ENCODE results near the gene PARN. TPM values are rescaled to one million over a fixed set of nuclear protein-coding genes. Genes with fewer than 3 reads are reported as not detected.
A peak's percentile ranks its signal among the peaks of the same experiment; 100 is the strongest.

Gene PARN
- total RNA-seq, 1 experiment from 2014 or later: 37.7 TPM

DNA sequence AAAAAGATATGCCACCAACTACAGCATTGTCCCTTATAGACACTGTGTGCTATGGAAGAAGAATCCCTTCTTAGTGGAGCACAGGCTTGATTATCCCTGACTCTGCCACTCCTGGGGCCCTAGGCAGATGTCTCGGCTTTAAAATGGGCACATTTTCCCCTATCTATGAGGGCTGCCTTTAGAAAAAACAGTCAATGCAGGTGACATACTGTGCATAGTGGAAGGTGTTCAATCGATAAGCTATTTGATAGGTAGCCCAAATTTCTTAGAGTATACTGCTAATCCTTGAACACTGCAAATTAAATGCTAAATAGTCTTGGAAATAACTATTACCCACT lies 64.4 kb downstream of the PARN start (continued):
- TF ChIP-seq NFE2L1 (CRISPR knock-in tag; IDR thresholded peaks at IDR 0.05): no peak
- no peak for TF ChIP-seq FOXP1 (CRISPR knock-in tag; IDR thresholded peaks at IDR 0.05; ENCODE audit: borderline replicate concordance)
- TF ChIP-seq SMAD3 (CRISPR knock-in tag; IDR thresholded peaks at IDR 0.05; ENCODE audit: borderline replicate concordance): no peak

DNA sequence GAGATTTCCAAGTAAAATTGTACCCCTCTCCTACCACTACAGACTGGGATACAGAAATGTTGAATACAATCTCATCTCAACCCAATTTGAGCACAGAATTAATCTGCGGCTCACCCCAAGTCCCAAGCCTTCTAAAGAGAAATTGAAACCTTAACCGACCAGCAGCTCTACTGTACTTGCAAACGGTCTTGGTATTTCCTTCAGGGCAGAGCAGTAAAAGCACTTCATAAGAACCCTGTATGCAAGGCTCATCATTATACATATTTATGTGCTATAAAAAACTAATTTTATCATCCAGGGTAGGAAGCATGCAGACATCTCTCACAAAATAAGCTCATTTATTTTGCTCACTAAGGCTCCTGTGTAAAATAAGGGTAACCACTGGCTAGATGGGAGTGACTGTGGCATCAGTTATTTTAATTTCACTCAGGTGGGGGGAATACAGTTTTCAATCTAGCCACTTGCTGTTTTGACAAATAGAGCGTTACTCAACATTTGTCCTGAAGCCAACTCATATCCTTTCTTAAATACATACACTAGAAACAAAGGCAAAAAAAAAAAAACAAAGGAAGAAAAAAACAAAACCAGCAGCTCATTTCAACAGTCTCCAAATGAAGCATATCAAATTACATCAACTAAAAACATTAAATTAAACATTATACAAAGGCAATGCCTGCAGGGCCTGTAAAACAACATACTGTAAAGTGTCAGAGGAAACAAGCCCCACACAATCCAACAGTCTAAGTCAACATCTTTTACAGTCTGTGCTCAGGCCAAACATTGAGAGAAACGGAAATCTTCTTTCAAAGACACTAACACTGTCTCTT lies 65.0 kb downstream of the PARN start:
- POLR2A ChIA-PET: no interaction called here
- Mint-ChIP-seq H3K27ac (peak overlapping the region; percentile 82), H3K4me3 (no peak overlapping the region), H3K4me1 (peaks cover 16% of the 10 kb centered on the region), H3K36me3 (no peaks in the 10 kb centered on the region; the same call in 1 of the 2 replicates), H3K27me3 (ENCODE audit: low read depth) (no peaks in the 10 kb centered on the region), H3K9me3 (no peaks in the 10 kb centered on the region)
- CTCF ChIA-PET: interaction anchor here (1.5 to 2.1 kb wide), 3 partner anchors 35 to 255 kb away, joined by 4 to 6 read pairs (median 6); no protein-coding TSS in a partner anchor
- ATAC-seq: no peak
- TF ChIP-seq, protein P1, sequence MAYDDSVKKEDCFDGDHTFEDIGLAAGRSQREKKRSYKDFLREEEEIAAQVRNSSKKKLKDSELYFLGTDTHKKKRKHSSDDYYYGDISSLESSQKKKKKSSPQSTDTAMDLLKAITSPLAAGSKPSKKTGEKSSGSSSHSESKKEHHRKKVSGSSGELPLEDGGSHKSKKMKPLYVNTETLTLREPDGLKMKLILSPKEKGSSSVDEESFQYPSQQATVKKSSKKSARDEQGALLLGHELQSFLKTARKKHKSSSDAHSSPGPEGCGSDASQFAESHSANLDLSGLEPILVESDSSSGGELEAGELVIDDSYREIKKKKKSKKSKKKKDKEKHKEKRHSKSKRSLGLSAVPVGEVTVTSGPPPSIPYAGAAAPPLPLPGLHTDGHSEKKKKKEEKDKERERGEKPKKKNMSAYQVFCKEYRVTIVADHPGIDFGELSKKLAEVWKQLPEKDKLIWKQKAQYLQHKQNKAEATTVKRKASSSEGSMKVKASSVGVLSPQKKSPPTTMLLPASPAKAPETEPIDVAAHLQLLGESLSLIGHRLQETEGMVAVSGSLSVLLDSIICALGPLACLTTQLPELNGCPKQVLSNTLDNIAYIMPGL (CRISPR knock-in tag; IDR thresholded peaks at IDR 0.05): no peak
- TF ChIP-seq, protein P2, sequence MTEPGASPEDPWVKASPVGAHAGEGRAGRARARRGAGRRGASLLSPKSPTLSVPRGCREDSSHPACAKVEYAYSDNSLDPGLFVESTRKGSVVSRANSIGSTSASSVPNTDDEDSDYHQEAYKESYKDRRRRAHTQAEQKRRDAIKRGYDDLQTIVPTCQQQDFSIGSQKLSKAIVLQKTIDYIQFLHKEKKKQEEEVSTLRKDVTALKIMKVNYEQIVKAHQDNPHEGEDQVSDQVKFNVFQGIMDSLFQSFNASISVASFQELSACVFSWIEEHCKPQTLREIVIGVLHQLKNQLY (CRISPR knock-in tag; IDR thresholded peaks at IDR 0.05): no peak
- TF ChIP-seq, protein P3, sequence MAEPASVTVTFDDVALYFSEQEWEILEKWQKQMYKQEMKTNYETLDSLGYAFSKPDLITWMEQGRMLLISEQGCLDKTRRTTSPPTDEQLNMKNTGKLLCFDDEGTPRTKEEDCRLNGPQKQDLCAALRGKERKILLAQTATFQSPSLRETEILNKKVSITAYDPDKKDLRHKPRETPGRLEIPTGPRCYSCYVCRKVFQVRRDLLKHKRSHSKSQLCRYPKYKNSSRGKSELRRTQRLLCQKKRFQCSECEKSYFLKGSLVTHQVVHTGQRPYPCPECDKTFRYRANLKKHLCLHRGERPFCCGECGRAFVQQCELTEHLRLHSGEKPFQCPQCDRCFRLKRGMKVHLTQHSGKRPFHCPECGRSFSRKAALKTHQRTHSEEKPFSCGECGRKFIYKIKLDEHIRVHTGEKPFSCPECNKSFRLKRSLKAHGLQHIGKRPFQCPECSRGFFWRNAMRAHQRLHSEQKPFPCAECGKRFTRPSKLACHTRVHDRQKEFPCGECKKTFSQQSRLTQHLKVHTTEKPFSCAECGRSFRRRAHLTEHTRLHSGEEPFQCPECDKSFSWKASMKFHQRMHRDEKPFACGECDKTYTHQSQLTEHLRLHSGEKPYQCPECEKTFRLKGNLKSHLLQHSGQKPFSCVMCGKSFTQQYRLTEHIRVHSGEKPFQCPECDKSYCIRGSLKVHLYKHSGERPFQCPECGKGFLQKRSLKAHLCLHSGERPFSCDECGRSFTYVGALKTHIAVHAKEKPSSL (CRISPR knock-in tag; conservative IDR thresholded peaks at IDR 0.05): no peak
- no peak for TF ChIP-seq ZNF317 (CRISPR knock-in tag; IDR thresholded peaks at IDR 0.05; ENCODE audit: borderline replicate concordance, low read depth)
- TF ChIP-seq, protein P4, sequence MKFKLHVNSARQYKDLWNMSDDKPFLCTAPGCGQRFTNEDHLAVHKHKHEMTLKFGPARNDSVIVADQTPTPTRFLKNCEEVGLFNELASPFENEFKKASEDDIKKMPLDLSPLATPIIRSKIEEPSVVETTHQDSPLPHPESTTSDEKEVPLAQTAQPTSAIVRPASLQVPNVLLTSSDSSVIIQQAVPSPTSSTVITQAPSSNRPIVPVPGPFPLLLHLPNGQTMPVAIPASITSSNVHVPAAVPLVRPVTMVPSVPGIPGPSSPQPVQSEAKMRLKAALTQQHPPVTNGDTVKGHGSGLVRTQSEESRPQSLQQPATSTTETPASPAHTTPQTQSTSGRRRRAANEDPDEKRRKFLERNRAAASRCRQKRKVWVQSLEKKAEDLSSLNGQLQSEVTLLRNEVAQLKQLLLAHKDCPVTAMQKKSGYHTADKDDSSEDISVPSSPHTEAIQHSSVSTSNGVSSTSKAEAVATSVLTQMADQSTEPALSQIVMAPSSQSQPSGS (CRISPR knock-in tag; IDR thresholded peaks at IDR 0.05; ENCODE audit: borderline replicate concordance, low read depth): no peak
- TF ChIP-seq, protein P5, sequence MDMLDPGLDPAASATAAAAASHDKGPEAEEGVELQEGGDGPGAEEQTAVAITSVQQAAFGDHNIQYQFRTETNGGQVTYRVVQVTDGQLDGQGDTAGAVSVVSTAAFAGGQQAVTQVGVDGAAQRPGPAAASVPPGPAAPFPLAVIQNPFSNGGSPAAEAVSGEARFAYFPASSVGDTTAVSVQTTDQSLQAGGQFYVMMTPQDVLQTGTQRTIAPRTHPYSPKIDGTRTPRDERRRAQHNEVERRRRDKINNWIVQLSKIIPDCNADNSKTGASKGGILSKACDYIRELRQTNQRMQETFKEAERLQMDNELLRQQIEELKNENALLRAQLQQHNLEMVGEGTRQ (CRISPR knock-in tag; IDR thresholded peaks at IDR 0.05): no peak
- TF ChIP-seq, protein P6, sequence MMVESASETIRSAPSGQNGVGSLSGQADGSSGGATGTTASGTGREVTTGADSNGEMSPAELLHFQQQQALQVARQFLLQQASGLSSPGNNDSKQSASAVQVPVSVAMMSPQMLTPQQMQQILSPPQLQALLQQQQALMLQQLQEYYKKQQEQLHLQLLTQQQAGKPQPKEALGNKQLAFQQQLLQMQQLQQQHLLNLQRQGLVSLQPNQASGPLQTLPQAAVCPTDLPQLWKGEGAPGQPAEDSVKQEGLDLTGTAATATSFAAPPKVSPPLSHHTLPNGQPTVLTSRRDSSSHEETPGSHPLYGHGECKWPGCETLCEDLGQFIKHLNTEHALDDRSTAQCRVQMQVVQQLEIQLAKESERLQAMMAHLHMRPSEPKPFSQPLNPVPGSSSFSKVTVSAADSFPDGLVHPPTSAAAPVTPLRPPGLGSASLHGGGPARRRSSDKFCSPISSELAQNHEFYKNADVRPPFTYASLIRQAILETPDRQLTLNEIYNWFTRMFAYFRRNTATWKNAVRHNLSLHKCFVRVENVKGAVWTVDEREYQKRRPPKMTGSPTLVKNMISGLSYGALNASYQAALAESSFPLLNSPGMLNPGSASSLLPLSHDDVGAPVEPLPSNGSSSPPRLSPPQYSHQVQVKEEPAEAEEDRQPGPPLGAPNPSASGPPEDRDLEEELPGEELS (CRISPR knock-in tag; IDR thresholded peaks at IDR 0.05): no peak
- TF ChIP-seq CREB1 (CRISPR knock-in tag; IDR thresholded peaks at IDR 0.05): no peak
- TF ChIP-seq FOXJ3 (CRISPR knock-in tag; IDR thresholded peaks at IDR 0.05; ENCODE audit: borderline replicate concordance): no peak
- no peak for DNase-seq (ENCODE audit: low spot score)

Data from WTC11 (cell line).